Rectal smooth muscle tissue (tissue), 1 donor: ENCODE measurements around the gene RGL1.

Experiments used
- H3K27ac ChIP-seq: one replicate; pipeline ENCODE4 v1.7.0; 2013; ENCODE audit warnings: low read depth, low read length, inconsistent platforms
- H3K27me3 ChIP-seq: one replicate; pipeline ENCODE4 v1.7.0; 2013; ENCODE audit warnings: low read length; ENCODE audit not compliant: control insufficient read depth, insufficient read depth
- H3K36me3 ChIP-seq: one replicate; pipeline ENCODE4 v1.7.0; 2013; ENCODE audit warnings: low read length; ENCODE audit not compliant: control insufficient read depth, insufficient read depth
- H3K4me1 ChIP-seq: one replicate; pipeline ENCODE4 v1.7.0; 2013; ENCODE audit warnings: low read length; ENCODE audit not compliant: control insufficient read depth, insufficient read depth
- H3K4me3 ChIP-seq: one replicate; pipeline ENCODE4 v1.7.0; 2013; ENCODE audit warnings: low read length
- H3K9ac ChIP-seq: one replicate; pipeline ENCODE4 v1.7.0; 2013; ENCODE audit warnings: low read length

RGL1 gene

GRCh38 chr1:183862967-183863366 lies 58.0 kb downstream of the RGL1 start:
- no peaks in the 10 kb centered on the region for H3K36me3 ChIP-seq
- no peak overlapping the region for H3K4me3 ChIP-seq

DNA sequence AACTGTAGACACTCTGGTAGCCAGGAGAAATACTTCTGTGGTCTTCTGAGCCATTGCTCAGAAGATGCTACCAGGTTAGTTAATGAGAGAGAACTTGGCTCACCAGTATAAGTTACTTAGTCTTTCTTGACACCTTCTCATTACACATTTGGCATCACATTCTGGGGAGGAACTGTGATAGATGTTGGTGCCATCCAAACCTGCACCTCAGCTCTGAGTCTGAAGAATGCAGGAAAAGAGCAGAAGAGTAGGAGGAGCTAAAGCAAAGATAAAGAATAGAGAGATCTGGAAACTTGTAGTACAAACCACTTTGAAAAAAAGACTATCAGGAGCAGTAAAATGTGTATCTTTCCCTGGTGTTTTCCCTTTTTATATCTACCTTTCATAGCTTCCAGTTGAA lies 58.9 kb downstream of the RGL1 start:
- H3K4me1 ChIP-seq: no peaks in the 10 kb centered on the region
- no peaks in the 10 kb centered on the region for H3K36me3 ChIP-seq
- H3K27me3 ChIP-seq: no peaks in the 10 kb centered on the region
- no peak overlapping the region for H3K9ac ChIP-seq
- H3K27ac ChIP-seq: no peak overlapping the region
- no peak overlapping the region for H3K4me3 ChIP-seq

More at GRCh38 chr1:183862967-183863366, 58.0 kb downstream of the RGL1 start:
- Histone ChIP-seq H3K9ac (no peak overlapping the region), H3K27ac (no peak overlapping the region), H3K27me3 (no peaks in the 10 kb centered on the region), H3K4me1 (no peaks in the 10 kb centered on the region)

GRCh38 chr1:183864611-183865010 lies 59.7 kb downstream of the RGL1 start:
- Histone ChIP-seq H3K36me3 (no peaks in the 10 kb centered on the region), H3K27ac (no peak overlapping the region), H3K4me3 (no peak overlapping the region), H3K4me1 (no peaks in the 10 kb centered on the region), H3K9ac (no peak overlapping the region), H3K27me3 (no peaks in the 10 kb centered on the region)

GRCh38 chr1:183869230-183869629 lies 64.3 kb downstream of the RGL1 start:
- peaks cover 17% of the 10 kb centered on the region for H3K4me1 ChIP-seq
- H3K9ac ChIP-seq: no peak overlapping the region
- no peak overlapping the region for H3K27ac ChIP-seq
- H3K27me3 ChIP-seq: no peaks in the 10 kb centered on the region
- no peak overlapping the region for H3K4me3 ChIP-seq
- H3K36me3 ChIP-seq: no peaks in the 10 kb centered on the region

DNA sequence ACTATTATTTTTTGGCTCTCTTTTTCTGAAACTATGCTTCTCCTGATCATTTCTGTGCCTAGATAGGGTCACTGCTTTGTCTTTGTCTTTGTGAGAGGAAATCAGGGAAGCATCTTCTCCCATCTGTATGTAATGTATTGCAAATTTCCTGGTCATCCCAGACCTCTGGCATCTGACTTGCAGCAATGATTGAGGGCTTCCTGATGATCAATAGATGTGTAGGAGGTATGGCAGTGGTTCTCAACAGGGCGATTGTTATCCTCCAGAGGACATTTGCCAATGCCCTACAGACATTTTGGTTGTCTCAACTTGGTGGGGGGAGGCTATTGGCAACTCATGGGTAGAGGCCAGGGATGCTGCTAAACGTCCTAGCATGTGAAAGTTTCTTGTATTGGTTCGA lies 64.7 kb downstream of the RGL1 start:
- H3K9ac ChIP-seq: no peak overlapping the region
- H3K36me3 ChIP-seq: no peaks in the 10 kb centered on the region
- H3K4me3 ChIP-seq: no peak overlapping the region
- no peak overlapping the region for H3K27ac ChIP-seq
- H3K4me1 ChIP-seq: peaks cover 17% of the 10 kb centered on the region
- H3K27me3 ChIP-seq: no peaks in the 10 kb centered on the region

DNA sequence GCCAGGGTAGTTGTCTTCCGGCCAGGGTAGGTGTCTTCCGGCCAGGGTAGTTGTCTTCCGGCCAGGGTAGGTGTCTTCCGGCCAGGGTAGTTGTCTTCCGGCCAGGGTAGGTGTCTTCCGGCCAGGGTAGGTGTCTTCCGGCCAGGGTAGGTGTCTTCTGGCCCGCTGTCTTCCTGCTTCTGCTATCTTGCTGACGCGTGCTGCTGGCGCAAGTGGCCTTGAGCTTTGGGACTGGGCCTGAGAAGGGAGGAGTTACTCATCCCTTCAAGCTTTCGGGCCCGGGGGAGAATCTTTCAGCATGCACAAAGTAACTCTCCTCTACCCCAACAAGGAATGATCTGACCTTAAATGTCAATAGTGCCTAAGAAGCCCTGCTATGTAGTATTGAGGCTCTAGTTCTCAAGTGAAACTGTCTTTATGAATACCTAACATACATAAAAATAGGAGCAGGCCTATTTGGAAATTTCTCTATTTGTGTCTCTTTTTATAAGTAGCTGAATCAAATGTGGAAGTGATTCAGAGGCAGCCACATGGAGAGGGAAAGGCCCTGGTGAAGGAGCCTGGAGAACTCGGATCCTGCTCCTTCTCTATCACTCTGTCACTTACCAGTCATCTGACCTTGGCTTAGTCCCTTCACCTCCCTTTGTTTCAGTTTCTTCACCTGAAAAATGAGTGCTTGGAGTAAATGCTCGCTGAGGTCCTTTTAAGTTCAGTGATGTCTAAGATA lies 65.6 kb downstream of the RGL1 start:
- H3K4me3 ChIP-seq: no peak overlapping the region
- peaks cover 17% of the 10 kb centered on the region for H3K4me1 ChIP-seq
- peak overlapping the region; percentile 21 for H3K27ac ChIP-seq
- no peak overlapping the region for H3K9ac ChIP-seq
- no peaks in the 10 kb centered on the region for H3K36me3 ChIP-seq
- H3K27me3 ChIP-seq: no peaks in the 10 kb centered on the region

GRCh38 chr1:183871142-183871541 lies 66.2 kb downstream of the RGL1 start:
- Histone ChIP-seq H3K4me3 (no peak overlapping the region), H3K4me1 (peaks cover 17% of the 10 kb centered on the region), H3K9ac (no peak overlapping the region), H3K27ac (peak overlapping the region; percentile 21), H3K36me3 (no peaks in the 10 kb centered on the region), H3K27me3 (no peaks in the 10 kb centered on the region)

DNA sequence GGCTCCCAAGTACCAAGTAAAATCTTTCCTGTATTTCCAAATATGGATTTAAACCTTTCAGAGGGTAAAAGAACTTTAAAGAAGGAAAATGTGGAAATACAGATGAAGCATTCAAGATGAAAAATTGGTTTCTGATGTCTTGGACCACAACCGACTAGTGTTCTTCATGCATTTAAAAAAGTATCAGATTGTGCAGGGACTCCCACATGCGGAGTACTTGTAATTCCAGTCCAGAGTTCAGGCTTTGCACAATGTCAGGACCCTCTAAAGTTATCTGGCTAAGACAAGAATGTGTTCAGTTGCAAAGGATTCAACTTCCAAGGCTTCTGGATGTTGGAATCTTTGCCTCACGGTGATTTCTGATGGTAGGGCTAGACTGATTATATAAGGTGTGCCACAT lies 66.7 kb downstream of the RGL1 start:
- no peak overlapping the region for H3K27ac ChIP-seq
- H3K36me3 ChIP-seq: no peaks in the 10 kb centered on the region
- no peak overlapping the region for H3K9ac ChIP-seq
- peak overlapping the region; percentile 5 for H3K4me3 ChIP-seq
- no peaks in the 10 kb centered on the region for H3K27me3 ChIP-seq
- peaks cover 19% of the 10 kb centered on the region for H3K4me1 ChIP-seq

DNA sequence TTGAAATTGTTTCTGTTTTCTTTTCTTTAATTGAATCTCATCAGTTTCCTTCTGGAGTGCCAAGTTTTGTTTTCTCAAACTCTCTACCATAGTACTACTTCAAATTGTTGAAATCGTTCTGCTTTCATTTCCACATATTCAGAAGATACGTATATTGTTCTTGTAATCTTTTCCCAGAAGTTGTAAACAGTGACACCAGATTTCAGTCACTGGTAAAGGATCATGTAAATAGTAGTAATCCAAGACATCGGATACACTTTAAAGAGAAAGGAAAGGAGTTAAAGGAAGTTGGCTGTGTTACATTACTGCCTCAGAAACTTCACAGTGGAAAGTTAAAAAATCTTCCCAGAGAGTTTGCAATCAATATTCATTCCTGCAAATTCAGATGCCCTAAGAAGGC lies 67.5 kb downstream of the RGL1 start:
- H3K36me3 ChIP-seq: no peaks in the 10 kb centered on the region
- no peaks in the 10 kb centered on the region for H3K27me3 ChIP-seq
- no peak overlapping the region for H3K27ac ChIP-seq
- no peak overlapping the region for H3K9ac ChIP-seq
- H3K4me3 ChIP-seq: no peak overlapping the region
- peaks cover 24% of the 10 kb centered on the region for H3K4me1 ChIP-seq

- Histone ChIP-seq H3K27me3 (no peaks in the 10 kb centered on the region), H3K36me3 (no peaks in the 10 kb centered on the region), H3K9ac (no peak overlapping the region), H3K4me1 (peaks cover 28% of the 10 kb centered on the region), H3K27ac (no peak overlapping the region), H3K4me3 (no peak overlapping the region)
These were observed 68.7 kb downstream of the RGL1 start for GRCh38 chr1:183873642-183874041.

DNA sequence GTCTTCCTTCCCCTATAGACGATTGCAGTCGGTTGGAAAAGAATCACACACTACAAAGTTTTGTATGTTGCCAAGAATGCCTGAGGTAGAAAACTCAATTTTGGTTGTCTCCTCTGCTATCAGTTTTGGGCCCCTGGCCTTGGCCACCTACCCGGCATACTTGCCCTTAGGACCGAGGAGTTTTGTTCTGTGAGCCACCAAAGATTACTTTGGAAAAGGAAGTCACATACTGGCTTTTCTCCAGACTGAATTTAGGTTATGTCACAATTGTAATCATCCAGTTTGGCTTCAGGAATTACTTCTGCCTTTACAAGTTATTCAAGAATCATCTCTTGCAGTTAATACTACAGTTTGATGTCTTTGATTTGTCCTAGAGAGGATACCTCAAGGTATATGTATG lies 71.4 kb downstream of the RGL1 start:
- no peaks in the 10 kb centered on the region for H3K36me3 ChIP-seq
- H3K9ac ChIP-seq: no peak overlapping the region
- H3K4me1 ChIP-seq: peaks cover 26% of the 10 kb centered on the region
- H3K27me3 ChIP-seq: no peaks in the 10 kb centered on the region
- no peak overlapping the region for H3K4me3 ChIP-seq
- H3K27ac ChIP-seq: peak overlapping the region; percentile 57

DNA sequence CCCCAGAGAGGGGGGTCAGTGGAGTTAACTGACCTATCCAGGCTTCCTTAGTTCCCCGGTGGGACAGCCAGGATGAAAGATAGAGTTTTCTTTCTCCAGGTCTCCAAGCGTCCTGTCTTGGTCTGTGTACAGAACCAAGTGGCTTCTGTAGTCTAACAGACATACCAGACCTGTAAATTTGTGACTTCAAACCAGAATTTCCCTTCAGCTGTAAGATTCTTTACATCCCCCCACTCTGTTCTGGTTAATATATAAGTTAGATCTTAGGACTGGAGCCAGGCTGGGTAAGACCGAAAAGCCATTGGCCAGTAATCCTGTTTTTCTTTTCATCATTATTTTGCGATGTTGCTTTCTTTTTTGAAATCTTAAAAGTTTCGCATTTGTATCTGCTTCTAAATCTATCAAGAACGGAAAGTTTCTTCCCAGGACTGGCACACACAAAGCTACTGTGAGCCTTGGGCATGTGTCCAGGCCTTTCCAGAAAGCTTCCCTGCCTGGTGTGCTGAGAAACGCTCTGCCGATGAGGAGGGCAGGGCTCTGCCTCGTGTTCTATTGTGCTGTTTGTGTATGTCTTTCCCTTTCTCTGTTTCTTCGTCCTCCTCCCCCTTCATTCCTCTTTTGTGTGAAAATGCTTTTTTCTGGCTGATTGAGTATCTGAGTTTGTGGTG lies 72.3 kb downstream of the RGL1 start:
- H3K27me3 ChIP-seq: peaks cover 2% of the 10 kb centered on the region
- H3K4me1 ChIP-seq: peaks cover 20% of the 10 kb centered on the region
- H3K4me3 ChIP-seq: peak overlapping the region; percentile 44
- no peak overlapping the region for H3K9ac ChIP-seq
- H3K36me3 ChIP-seq: no peaks in the 10 kb centered on the region
- peak overlapping the region; percentile 57 for H3K27ac ChIP-seq

DNA sequence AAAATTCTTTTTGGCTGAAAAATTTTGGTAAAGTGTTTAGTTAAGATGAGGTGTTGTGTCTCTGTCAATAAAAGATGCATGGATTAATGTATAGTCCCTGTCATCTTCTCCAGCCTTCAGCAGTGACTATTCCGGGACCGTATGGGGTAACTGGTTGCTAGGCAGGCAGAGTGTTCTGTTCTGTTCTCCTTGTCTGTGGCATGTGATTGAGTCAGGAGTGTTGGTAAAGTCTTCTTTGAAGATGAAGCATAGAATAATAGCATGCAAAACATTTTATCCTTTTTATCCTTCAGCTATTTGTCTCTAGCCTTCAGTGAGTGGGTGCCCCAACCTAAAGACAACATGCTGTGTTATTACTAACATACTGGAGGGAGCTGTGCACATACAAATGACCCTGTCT lies 74.6 kb downstream of the RGL1 start:
- no peak overlapping the region for H3K9ac ChIP-seq
- peaks cover 2% of the 10 kb centered on the region for H3K27me3 ChIP-seq
- H3K36me3 ChIP-seq: peaks cover under 1% of the 10 kb centered on the region
- no peak overlapping the region for H3K27ac ChIP-seq
- H3K4me3 ChIP-seq: no peak overlapping the region
- peaks cover 12% of the 10 kb centered on the region for H3K4me1 ChIP-seq
